ENCODE measurements around the gene NR2F1-AS1. TPM values are rescaled to one million over a fixed set of nuclear protein-coding genes. Genes with fewer than 3 reads are reported as not detected.

Gene NR2F1-AS1
- 25.2 and 34.4 TPM in 2 replicates for total RNA-seq (2014; rRNA removed; shearing (Covaris generic))

DNA sequence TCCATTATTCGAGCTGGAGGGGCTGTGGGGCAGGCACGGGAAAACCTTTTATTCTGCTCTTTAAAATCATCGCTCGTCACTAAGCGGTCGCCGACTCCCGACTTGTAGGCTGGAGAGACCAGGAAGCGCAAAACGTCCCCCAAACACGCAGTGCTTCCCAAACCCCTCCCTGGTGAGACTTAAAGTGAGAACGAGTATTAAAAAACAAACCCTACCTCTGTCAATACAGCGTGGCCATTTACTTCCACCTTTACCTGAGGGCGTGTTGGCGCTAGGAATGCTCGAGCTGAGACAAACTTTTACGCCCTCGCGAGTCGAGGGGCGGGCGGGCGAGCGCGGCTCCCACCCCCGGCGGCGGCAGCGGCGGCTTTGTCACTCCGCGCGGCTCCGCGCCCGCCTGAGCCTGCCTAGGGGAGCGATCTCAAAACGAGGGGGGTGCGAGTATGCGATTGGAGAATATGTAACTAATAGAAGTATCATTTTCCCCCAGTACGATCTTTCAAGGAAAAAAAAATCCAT lies at the start of gene NR2F1-AS1:
Gene NR2F1-AS1, minus strand, starts transcription at position 293 of the 519 bp plus-strand sequence.
- DNase-seq (ENCODE audit: low read depth), result peak; percentile 44

DNA sequence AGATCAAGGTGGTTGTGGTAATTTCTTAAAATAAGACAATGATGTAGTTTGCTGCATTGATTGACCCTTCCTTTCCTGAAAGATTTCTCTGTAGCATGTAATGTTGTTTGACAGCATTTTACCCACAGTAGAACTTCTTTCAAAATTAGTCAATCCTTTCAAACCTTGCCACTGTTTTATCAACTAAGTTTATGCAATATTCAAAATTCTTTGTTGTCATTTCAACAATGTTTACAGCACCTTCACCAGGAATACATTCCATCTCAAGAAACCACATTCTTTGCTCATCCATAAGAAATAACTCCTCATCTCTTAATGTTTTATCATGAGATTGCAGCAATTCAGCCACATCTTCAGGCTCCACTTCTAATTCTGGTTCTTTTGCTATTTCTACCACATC lies 45.8 kb upstream of the NR2F1-AS1 start:
- no peak for DNase-seq (ENCODE audit: low read depth)

DNA sequence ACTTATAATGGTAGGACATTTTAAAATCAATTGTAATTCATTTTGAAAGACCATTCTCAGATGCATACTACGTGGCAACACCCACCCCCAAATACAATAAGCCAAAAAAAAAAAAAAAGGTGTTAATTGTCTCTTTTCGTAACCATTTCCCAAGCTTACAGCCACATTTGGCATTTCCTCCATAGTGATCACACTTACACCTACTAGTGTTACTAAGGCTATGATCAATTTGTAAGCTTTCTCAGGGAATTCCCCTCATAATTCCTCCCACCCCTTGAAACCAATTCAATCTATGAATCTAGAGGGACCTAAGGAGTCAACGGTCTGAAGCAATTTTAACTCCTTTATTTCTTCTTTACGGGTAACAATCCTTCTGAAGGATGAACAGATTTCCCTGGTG lies 42.1 kb upstream of the NR2F1-AS1 start:
- no peak for DNase-seq (ENCODE audit: low read depth)

DNA sequence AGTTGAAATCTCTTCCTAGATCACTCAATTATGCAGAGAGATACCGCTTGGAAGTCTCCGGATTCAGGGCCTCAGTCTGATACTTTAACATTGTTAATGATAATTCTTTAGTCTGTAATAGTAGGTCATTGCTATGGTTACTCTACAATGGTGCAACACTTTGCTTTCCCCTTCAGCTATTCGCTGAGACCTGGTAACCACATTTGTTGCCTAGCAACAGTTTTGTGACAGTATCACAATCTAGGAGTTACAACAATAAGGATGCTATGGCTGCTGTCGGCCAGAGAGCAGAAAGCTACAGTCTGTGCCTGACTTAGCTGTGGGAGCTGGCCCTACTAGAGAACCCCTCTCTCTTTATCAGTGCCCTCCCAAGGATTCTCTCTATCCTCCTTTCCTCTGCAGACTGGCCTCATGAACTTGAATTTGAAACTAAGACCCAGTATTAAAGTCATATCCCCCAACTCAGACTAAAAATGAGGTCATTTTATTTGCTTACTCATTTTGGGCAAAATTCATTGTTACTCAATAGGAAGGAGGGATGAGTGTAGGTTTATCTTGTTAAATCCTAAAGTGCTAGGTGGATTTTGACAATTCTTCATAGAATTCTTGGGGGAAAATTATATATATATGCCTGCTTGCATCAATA lies 41.3 kb upstream of the NR2F1-AS1 start:
- DNase-seq (ENCODE audit: low read depth), result peak; percentile 91

DNA sequence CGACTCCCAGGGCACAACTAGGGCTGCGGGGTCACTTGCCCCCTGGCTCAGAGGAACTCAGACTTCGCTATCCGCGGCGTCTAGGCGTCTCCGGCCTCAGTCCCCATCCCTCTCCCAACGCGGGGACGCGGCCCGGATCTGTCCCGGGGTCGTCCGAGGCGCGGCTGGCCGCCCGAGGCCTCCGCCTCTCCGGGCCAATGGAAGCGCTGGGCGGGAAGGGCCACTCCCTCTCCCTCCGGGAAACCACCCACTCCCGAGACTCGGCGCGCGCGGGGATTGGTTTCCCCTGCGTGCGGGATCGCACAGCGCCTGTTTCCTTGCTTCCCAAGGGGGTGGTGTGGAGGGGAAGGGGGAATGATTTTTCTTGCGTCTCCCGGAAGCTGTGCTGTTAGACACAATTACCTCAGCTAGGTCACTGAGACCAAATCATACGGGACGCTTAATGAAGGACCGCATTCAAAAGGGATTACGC lies 40.3 kb upstream of the NR2F1-AS1 start:
- DNase-seq (ENCODE audit: low read depth), result peak; percentile 93

DNA sequence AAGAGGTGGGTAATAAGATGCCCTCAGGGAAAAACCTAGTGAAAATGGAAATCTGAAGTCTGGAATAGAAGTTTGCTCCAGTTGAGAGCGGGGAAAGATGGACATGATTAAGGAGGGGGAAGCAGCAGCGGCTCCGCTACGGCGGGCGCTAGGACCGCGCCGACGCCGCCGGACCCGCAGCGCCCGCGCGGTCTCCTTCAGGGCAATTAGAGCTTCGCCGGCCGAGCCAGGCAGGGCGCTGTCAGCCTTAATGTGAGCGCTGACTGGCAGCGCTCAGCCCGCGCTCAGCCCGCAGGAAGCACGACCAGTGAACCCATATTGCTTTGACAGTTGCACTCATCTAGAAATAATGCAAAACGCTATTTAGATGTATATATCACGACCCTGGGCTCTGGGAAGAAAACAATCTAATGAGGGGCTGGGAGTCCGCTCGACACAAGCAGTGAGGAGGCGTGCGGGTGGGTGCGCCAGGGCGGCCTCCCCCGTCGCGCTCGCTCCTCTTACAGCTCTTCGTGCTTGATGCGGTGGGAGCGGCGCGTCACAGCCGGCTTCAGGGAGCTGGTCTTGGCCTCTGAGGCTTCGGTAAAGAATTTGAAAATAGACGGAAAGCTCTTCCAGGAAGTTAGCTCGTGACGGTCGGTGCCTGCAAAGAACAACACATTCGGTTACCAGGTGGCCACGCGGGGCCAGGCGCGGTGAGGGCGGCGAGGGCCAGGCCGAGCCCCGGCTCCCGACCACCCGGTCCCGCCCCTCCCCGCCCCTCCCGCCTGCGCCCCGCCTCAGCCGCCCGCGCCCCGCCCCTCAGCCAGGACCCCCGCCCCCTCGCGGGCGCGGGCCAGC lies 39.7 kb upstream of the NR2F1-AS1 start:
- peak; percentile 83 for DNase-seq (ENCODE audit: low read depth)

DNA sequence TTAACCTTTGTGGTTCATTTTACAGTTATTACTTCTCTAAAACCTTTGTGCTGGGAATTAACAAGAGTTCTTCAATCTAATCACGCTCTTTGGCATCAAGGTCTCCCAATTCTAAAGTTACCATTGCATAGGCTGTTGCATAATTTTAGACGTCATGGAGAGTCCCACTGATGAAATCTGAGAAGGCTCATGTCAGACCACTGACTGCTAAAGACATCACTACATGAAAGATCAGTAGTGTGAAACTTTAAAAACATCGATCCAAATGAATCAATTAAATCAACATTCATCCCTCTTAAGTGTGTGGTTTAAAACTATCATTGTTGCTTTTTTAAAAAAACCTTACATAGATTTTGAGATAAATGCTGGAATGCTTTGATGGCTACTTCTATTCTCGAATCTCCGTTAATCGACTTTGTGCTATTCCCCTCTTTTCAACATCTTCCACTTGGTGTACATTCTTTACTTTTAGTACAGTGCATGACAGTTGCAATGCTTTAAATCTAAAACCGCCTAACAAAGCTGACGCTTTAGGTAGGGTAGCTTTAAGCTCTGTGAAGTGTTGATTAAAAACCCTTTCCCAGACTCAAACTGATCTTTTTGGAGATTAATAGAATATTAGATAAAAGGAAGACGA lies 35.6 kb upstream of the NR2F1-AS1 start:
- no peak for DNase-seq (ENCODE audit: low read depth)

DNA sequence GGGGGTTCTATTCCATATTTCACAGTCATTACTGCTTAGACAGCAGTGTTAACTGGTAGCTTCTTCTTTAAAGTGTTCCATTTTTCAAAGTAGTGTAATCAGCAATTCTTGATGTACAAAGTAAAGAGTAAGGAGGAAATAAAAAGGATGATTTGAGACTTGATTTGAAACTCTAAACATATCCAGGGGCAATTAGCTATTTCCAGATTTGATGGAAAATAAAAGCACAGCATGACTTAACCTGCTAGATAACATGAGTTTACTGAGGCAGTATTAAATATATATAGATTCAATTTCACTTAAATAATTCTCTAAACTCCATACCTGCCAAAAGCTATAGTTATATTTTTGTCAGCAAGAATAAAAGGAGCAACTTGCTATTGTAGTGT lies 31.8 kb upstream of the NR2F1-AS1 start:
- no peak for DNase-seq (ENCODE audit: low read depth)

DNA sequence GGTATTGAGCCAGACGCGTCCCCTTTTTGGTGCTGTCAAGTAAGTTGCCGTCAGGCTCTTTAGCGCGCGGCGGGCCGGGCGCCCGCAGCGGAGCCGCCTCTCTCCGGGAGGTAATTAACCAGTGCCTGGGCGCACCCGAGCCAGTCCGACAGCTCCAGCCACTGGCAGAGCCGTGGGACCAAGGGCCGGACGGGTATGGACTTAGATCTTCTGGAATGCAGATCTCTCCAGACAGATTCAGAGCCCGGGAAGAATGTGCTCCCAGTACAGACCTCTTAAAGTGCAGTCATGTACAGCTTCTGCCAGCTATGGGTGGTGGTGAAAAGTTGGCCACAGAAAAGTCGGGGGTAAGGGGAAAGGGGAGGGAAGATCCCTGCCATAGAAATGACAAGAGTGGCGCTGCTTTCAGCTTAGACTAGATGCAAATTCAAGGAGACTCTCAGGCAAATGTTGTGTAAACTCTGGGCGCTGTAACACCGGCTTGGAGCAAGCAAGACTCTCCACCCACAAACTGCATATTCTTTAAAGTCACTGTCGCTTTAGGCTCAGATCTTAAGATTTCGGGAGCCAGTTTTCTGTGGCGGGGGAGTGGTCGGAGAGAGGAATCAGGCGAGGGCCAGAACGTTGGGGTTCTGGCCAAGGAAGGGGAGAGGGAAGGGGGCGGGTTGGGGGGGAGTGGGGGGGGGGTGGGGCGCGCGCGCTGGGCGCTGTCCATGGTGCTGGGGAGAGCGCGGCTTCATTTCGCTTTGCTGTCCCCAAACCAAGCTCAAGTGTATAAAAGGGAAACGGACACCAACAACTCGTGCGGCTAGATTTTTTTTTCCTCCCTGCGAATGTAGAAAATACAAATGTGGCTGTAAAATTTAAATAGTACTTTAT lies 31.2 kb upstream of the NR2F1-AS1 start:
- peak; percentile 46 for DNase-seq (ENCODE audit: low read depth)

DNA sequence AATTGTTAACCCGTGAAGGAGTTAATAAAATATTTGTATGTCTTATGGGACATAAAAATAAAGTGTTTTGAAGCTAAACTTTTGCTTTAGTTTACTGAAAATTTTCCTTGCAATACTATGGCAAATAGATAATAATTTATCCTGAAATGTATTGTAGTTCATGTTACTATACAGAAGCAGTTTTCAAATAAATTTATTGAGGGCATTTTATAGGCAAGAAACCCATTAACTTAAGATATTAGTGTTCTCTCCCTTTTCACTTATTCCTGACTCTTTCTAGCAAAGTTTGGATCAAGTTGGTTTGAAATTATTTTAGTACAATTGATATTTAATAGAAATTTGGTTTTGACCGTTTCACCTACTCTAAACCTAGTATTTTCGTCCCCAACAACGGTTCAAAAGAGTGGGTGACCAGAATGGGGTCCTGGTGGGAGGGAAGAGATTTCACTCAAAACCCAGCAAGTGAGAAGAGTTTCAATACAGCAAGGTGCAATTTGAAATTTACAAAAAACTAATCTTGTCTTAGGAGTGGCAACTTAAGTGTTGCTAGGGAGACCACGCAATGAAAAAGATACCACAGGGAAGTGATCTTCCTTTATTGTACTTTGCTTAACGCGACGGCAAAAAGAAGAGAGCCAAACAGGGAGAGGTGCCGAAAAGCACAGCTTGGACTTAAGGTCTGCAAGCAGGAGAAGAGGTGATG lies 30.4 kb upstream of the NR2F1-AS1 start:
- no peak for DNase-seq (ENCODE audit: low read depth)

DNA sequence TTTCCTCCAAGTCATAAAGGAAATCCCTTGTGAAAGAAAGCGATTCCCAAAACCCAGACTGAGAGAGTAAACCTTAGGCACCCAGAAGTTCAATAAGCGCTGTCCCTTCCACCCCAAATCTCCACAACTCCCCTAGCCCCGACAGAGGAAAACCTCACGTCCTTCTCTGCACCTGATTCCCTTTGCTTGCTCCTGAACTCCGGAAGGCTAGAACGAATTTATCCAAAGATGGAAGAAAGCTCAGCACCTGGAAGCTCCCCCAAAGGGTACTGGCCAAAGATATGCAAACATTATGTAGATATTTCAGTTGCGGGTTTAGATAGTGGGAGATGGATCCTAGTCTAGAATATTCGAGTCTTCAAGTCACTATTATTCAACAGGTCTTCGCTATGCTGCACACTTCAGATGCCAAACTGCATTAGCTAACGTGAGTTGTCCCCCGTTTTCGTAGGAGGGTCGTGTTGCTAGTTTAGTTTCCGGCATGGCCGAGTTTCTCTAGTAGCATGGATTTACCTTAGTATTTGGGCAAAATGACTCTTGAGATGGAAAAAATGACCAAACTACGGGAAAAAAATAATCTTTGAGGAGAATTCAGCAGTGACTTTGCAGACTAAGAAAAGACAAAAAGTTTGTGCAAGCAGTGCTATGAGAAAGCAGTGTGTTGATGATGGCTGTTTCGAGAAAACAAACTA lies 29.7 kb upstream of the NR2F1-AS1 start:
- no peak for DNase-seq (ENCODE audit: low read depth)

DNA sequence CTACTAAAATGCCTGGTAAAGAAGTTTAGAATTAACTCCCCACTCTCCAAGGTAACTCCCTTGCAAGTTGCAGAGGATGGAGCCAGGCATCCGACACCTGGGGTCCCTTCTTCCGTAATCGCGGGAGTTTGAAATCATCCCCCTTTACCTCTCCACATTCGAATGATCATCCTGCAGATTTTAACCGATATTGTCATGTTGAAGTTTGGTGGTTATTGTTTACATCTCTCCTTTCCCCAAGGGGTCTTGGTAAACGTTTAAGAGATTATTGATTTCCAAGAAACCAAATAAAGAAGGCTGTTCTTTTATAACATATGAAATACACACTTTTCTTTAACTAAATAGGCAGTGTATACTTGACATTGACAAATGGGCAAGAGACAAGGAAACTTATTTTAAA lies 28.7 kb upstream of the NR2F1-AS1 start:
- no peak for DNase-seq (ENCODE audit: low read depth)

DNA sequence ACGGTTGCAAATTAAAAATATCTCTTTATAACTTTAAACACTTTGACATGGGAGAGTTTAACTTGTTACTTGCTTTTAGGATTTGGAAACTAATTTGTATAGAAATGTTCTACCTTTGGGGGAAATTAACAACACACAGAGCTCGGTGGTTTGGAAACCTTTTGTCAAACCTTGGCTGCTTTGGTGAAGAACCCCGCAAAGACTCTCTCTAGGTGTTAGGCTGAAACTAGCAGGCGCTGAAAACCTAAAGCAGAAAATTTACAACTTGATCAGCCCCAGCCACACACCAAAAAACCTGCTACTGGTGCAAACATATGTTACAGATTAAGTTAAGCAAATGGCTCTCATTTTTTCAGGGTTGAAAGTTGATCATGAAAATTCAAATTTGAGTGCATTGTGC lies 27.8 kb upstream of the NR2F1-AS1 start:
- no peak for DNase-seq (ENCODE audit: low read depth)

DNA sequence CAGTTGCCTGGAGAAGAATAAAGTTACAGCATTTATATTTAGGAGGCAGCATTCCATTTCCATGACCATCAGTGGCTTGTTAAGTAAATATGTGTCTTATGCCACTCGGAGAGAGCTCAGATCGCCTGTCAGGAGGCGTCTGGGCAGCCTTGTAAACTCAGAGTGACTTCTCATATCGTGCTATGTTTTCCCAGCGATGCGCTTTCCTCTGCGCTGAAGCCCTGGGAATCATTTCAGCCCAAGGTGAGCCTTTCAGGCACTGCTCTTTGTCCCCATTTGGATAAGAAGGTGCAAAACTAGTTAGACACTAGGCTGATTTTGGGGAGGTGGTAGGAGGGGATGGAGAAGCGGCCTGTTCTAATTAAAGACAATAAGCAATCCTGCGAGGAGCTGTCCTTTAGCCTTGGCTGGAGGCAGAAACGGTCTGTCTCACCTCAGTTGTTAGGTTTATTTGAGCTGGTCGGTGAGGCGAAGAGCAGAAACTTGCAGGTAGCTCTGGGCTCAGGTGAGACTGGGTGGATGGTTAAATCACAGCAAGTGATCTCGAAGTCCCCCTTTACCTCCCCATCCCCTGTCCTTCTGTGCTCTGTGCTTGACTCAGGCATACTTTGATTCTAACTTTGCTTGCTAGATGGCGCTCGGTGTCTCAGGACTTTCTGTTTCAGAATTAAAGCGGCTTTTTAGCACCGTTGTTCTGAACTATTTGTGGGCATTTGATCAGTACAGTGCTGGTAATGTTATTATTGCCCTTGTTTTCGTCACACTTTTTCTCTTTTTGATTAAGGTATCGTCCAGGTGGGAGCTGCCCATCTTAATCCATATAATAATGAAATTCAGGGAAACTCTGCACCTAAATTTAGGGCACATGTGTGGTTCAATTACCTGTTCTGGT lies 26.6 kb upstream of the NR2F1-AS1 start:
- peak; percentile 91 for DNase-seq (ENCODE audit: low read depth)

DNA sequence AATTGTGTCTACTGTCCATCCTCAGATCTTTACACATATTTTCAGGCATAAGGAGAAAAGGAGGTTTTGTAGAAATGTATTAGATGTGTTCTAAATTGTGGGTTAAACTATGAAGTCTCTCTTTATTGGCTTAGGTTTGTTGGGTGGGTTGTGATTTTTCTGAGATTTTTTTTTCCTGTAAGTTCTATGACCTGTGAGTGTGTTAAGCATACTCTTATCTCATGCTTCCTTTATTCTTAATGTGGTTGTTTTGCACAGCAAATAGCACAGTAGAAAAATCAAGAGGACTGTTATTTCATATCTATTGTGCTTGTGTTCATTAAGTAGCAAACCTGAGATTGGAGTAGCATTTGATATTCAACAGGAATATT lies 25.3 kb upstream of the NR2F1-AS1 start:
- no peak for DNase-seq (ENCODE audit: low read depth)

DNA sequence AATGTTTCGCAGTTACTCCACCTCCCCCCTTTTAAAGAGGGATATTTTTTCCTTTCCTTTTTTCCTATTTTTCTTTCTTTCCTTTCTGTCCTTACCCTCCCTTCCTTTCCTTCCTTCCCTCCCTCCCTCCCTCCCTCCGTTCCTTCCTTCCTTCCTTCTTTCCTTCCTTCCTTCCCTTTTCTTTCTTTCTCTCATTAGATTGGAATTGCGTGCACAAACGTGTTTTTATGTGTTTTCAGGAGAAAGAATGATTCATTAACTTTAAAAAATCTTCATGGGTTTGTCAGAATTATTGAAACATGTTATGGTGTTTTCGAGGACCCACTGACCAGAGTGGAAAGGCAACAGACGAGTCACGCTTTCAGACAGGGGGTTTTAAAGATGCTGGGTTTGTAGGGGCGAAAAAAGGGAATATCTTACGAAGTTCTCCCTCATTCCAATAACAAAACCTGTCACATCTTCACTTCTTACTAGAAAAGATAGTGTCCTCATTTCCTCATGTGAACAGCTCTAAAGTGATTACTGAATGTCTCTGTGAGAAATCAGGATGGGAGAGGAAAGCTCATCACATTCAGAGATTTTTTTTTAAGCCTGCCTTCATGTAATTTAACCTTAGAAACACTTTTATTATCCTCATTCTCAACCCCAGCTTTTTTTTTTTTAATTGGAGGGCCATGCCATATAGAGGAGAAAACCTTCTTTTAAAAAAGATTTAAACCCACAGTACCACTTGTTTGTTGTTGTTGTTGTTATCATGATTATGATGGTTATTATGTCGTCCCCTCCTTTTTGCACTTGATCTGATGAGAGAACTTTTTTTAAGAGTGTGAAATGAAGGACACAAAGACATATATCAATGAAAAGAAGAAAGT lies 23.9 kb upstream of the NR2F1-AS1 start:
- no peak for DNase-seq (ENCODE audit: low read depth)

DNA sequence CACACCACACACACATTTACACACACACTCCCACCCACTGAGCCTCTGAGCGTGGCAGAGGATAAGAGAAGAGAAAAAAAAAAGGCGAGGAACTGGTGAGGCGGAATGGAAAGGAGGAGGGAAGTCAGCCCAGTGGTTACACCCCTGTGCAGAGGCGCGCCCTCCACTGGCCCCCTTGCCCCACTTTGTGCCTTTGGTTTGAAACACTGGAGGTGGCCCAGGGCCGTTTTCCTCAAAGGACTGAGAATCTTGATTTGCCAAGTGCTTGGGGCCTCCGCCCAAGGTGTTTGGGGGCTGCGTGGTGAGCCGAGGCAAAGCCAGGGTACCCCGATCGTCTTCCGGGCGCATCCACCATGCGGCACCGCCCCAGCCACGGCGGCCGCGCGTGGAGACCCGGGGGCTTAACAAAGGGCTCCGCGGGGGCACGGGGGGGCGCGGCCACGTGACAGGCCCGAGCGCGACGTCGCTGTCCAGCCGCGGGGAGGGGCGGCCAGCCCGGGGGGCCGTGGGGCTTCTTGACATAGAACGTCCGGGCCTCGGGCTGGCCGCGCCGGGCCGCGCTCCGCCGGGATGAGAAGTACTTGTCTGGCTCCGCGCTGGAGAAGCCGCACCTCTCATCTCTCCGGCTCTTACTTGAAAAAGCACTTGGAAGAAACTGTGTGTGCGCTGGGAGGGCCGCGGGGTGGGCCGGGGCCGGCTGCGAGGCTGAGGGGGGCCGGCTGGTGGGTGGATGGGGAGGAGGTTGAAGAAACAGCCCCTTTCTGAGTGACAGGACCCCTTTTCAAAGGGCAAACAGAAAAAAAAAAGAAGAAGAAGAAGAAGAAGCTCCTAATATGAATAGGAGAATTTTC lies 23.0 kb upstream of the NR2F1-AS1 start:
- peak; percentile 35 for DNase-seq (ENCODE audit: low read depth)

Measured in M059J (cell line).